ENCODE data around the gene AQP2.
"Not testable (repeated sequence)": the region's sequence is repeated elsewhere in the genome, so short reads cannot be mapped to it uniquely, and the experiment has no call there.

AQP2 gene

GRCh38 chr12:49987625-49988303 lies 37.2 kb downstream of the AQP2 start:
- DNase-seq (ENCODE audit: low spot score): no peak

DNA sequence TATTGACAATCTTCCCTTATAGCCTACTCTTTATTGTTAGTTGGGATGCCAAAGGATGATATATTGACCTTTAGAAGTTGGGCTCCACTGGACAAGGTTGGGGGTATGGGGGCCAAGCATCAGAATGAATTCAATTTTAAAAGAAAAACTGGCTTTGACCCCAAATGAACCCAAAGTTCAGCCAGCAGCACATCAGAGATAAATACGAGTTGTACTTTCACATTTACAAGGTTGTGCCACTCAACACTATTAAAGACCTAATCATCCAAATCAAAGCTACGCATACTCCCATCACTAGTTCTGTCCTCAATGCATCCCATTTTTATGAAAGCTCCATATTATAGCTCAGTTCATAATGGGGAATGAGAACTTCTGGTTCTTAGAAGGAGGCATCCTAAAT lies 38.9 kb downstream of the AQP2 start:
- DNase-seq (ENCODE audit: low spot score): not testable (repeated sequence)

GRCh38 chr12:49990273-49990672 lies 39.7 kb downstream of the AQP2 start:
- no peak for DNase-seq (ENCODE audit: low spot score)

GRCh38 chr12:49998453-49998852 lies 47.9 kb downstream of the AQP2 start:
- no peak for DNase-seq (ENCODE audit: low spot score)

DNA sequence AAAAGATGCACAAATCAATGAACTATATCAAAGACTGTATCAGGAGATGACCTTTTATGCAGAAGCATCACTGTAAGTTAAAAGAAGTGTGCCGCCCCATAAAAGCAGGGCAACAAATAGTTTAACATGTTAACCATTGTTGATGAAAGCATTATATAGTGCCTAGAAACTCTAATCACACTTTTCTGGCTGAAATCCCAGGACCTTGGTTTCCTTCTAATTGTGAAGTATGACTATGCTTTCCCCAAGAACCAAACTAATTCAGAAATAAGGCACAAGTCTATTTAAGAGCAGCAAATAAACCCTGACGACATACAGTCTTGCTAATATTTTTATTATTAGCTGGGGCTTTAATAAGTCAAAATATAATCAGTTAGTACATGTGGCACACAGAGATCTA lies 53.1 kb downstream of the AQP2 start:
- DNase-seq (ENCODE audit: low spot score): no peak

DNA sequence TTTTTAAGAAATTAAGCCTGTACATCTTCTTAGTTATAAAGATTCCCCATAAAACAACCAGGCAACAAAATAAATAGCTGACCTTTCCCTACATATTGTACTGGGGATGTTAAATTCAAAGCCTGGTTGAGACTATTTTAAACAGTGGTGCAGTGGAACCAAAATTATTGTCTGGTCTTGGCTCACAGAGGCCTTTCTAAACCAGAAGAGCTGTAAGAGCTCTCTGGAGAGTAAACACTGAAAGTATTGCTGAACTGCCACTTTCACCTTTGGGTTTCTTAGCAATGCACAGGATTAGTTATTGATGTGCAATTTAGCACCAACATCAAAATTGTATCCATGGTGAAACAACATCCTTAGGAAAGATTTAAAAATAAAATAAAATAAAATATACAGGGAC lies 54.2 kb downstream of the AQP2 start:
- DNase-seq (ENCODE audit: low spot score): no peak

DNA sequence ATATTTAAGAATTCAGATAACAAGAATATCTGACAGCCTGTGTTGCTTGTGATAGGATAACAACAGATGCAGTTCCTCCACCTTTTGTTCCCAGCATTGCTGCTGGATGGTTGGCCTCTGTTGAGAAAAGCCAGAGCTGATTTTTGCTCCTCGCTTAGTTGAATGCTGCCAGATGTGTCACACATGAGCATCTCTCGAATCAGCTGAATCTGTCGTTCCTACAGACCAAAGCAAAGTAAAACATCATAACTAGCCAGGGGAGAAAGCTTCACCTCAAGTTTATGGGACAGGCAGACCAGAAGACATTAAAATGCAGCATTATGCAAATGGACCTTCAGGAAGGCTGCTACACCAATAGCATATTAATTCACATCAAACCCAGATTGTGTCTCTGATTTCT lies 54.6 kb downstream of the AQP2 start:
- no peak for DNase-seq (ENCODE audit: low spot score)

- no peak for DNase-seq (ENCODE audit: low spot score)
Measured at GRCh38 chr12:50006280-50006679, 55.7 kb downstream of the AQP2 start.

DNA sequence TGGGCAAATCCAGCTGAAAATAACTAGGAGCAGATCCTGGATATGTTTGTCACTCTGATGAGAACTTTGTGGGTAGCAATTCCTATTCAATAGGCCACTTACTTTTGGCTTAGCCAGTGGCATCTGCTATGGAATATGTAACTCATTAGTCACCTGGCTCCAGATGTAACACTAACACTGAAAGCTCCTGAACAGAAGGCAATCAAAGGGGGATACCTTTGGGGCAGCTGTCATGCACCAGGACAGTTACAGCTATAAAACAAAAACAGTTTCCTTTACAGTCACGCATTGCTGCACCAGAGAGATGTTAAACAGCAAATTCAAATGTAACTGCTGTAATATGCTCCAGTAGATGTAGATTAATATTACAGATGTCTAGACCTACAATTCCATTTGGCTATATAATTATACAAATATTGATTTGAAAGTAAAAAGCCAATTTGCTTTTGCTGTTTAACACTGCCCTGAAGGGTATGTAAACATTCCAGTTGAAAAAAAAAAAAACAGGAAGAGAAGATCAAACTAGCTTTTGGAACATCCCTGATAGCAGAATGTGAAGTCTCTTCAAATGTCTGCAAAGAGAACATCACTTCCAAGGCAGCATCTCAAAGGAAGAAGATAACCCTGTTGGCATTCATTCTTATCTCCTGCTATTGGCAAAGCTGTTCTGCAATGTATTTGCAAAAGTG lies 56.4 kb downstream of the AQP2 start:
- DNase-seq (ENCODE audit: low spot score): no peak
